Body of pancreas (tissue), 4 donors: ENCODE data around the gene LIX1L. TPM values are rescaled to one million over a fixed set of nuclear protein-coding genes. Genes with fewer than 3 reads are reported as not detected.

Source experiments
- ATAC-seq: fragments of 150-250 bp; one replicate; pipeline ENCODE4 v1.9.1; 2016
- DNase-seq, 4 donors: peaks; one replicate each; pipeline ENCODE4 v3.0.0-alpha.2; 2019
- H3K27ac ChIP-seq, 4 donors: fragments of 200-600 bp; sonication (generic); 1 replicate in 3 of 4; 2 replicates in 1 of 4; pipeline versions ENCODE4 v1.5.1 to v1.6.1; 2016 to 2019; ENCODE audit warnings: mild to moderate bottlenecking in 1 of 4, mixed read lengths in 1 of 4, moderate library complexity in 1 of 4
- H3K27me3 ChIP-seq, 2 donors: fragments of 200-600 bp; sonication (generic); one replicate each; pipeline ENCODE4 v1.6.0; 2016; ENCODE audit warnings: mild to moderate bottlenecking in 1 of 2
- H3K36me3 ChIP-seq, 2 donors: fragments of 200-600 bp; sonication (generic); replicated peaks in 1 of 2; 2 replicates each; pipeline ENCODE4 v1.5.1; 2016; ENCODE audit warnings: low read depth in 2 of 2; ENCODE audit not compliant: insufficient read depth in 1 of 2
- H3K4me1 ChIP-seq: fragments of 200-600 bp; sonication (generic); one replicate; pipeline ENCODE4 v1.6.0; 2016
- H3K4me3 ChIP-seq, 2 donors: fragments of 200-600 bp; sonication (generic); 1 replicate in 1 of 2; 2 replicates in 1 of 2; pipeline ENCODE4 v1.5.1; 2016 to 2019
- H3K9me3 ChIP-seq, 3 donors: fragments of 200-600 bp; sonication (generic); 1 replicate in 2 of 3; 2 replicates in 1 of 3; pipeline ENCODE4 v1.5.1; 2016
- POLR2A ChIP-seq, 3 donors: fragments of 450-650 bp; IDR thresholded peaks; one replicate each; pipeline ENCODE4 v1.6.1; 2016; ENCODE audit warnings: antibody characterized with exemption in 3 of 3, mild to moderate bottlenecking in 2 of 3
- WGBS, 2 donors: methylation state at CpG; one replicate each; pipeline ENCODE4 v1.1.5; 2017; 5-methylcytosine and 5-hydroxymethylcytosine counted together
- intact Hi-C: fragments of 100-400 bp; cut with DNase I; formaldehyde crosslinking; loops from one replicate; pipeline ENCODE4 v1.15.1; 2023
- total RNA-seq, 2 donors: library from RNA; depleted of rRNA; stranded (reverse); fragments of >200 nt; gene quantifications; one replicate each; pipeline ENCODE4 v1.1.0, GENCODE V29; 2016
- TF ChIP-seq, protein P1 (sequence below), 7 experiments: fragments of 450-650 bp in 4 of 7; fragments of 200-600 bp in 3 of 7; sonication (generic) in 3 of 7; IDR thresholded peaks; one replicate each; pipeline ENCODE4 v1.5.1; 2016 to 2019; ENCODE audit warnings: antibody characterized with exemption in 7 of 7

The LIX1L gene
- total RNA-seq, 2 donors from 2014 or later: 8.3 to 16.5 TPM

- Histone ChIP-seq H3K27ac (peak overlapping the region; percentile 72 to 90 (median 82)), H3K9me3 (no peaks in the 10 kb centered on the region), H3K4me1 (peaks cover 64% of the 10 kb centered on the region), H3K36me3 (no peaks in the 10 kb centered on the region), H3K27me3 (no peaks in the 10 kb centered on the region), H3K4me3 (no peak overlapping the region)
- TF ChIP-seq POLR2A (IDR thresholded peaks at IDR 0.05): no peak
- TF ChIP-seq, protein P1, sequence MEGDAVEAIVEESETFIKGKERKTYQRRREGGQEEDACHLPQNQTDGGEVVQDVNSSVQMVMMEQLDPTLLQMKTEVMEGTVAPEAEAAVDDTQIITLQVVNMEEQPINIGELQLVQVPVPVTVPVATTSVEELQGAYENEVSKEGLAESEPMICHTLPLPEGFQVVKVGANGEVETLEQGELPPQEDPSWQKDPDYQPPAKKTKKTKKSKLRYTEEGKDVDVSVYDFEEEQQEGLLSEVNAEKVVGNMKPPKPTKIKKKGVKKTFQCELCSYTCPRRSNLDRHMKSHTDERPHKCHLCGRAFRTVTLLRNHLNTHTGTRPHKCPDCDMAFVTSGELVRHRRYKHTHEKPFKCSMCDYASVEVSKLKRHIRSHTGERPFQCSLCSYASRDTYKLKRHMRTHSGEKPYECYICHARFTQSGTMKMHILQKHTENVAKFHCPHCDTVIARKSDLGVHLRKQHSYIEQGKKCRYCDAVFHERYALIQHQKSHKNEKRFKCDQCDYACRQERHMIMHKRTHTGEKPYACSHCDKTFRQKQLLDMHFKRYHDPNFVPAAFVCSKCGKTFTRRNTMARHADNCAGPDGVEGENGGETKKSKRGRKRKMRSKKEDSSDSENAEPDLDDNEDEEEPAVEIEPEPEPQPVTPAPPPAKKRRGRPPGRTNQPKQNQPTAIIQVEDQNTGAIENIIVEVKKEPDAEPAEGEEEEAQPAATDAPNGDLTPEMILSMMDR (IDR thresholded peaks at IDR 0.05): no peak
- DNase-seq (no peak), ATAC-seq (no peak)
- intact Hi-C loops: no loop called here
These were observed 20.6 kb upstream of the LIX1L start for GRCh38 chr1:145978471-145978853.

DNA sequence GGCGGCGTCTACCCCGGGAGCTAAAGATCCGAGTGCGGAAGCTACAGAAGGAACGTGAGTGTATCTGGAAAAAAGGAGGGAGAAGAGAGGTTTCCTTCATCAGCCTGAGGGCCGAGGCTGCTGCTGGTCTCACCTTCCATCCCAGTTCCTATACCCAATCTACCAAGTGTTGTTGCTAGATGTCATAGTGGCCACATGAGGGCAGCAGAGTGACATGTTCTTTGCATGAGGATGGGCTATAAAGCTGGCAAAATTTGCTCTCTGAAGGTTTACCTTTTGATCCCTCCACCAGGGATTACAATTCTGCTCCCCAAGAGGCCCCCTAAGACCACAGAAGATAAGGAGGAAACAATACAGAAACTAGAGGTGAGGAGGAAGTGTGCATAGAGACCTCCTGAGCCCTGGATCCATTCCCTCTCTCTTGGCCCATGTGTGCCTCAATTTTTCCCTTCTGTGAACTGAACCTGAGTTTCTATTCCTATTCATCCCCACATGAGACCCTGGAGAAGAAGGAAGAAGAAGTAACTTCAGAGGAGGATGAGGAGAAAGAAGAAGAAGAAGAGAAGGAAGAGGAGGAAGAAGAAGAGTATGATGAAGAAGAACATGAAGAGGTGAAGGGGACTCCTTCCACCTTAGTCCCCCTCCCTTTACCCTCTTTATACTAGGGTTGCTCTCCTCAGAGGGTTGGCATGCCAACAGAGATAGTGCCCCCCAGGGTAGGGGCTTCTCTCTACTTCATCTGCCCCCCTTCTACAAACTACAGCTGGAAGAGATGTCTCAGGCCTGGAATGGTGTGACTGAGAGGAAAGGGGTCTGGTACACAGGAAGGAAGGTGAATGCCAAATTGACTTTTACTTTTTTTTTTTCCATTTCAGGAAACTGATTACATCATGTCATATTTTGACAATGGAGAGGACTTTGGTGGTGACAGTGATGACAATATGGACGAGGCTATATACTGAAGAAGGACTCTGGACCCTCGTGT, 20.0 kb upstream of the LIX1L start:
- no peaks in the 10 kb centered on the region for H3K9me3 ChIP-seq
- DNase-seq (peak; percentile 83 to 92 (median 89)), ATAC-seq (peak; percentile 67)
- no peak overlapping the region for H3K4me3 ChIP-seq
- WGBS, 2 donors: 18 to 19% methylated on average over 9 of the region's 9 CpGs
- intact Hi-C loops: no loop called here
- TF ChIP-seq POLR2A (IDR thresholded peaks at IDR 0.05): no peak
- TF ChIP-seq, protein P1 (IDR thresholded peaks at IDR 0.05): peak; percentile 63 to 96 (median 92)
- H3K27ac ChIP-seq: peak overlapping the region; percentile 72 to 90 (median 82)
- H3K27me3 ChIP-seq: no peaks in the 10 kb centered on the region
- no peaks in the 10 kb centered on the region for H3K36me3 ChIP-seq
- H3K4me1 ChIP-seq: peaks cover 57% of the 10 kb centered on the region

DNA sequence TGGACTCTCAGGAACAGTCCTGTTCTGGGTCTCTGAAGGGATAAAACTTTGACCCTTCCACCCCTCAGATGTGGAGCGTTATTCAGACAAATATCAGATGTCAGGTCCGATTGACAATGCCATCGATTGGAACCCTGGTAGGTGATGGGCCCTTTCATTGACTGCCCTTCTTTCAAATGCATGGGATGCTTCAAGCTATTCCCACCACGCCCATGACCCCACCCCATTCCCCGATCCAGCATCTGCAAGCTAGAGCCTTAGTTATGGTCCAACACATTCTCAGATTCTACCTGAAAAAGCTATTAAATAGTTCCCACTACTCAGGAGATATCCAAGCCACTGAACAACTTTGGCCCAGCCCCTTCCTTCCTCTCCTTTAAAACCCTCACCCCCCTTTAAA, 19.2 kb upstream of the LIX1L start:
- peaks cover 50% of the 10 kb centered on the region for H3K4me1 ChIP-seq
- no peaks in the 10 kb centered on the region for H3K36me3 ChIP-seq
- H3K27ac ChIP-seq: no peak overlapping the region
- TF ChIP-seq, protein P1 (IDR thresholded peaks at IDR 0.05): no peak
- no peak overlapping the region for H3K4me3 ChIP-seq
- no peak for ATAC-seq
- intact Hi-C loops: no loop called here
- DNase-seq: no peak
- 78% methylated on average over 5 of the region's 5 CpGs for WGBS, 2 donors
- no peaks in the 10 kb centered on the region for H3K9me3 ChIP-seq
- H3K27me3 ChIP-seq: no peaks in the 10 kb centered on the region

- no peak for ATAC-seq
These were observed 17.4 kb upstream of the LIX1L start for GRCh38 chr1:145975216-145975615.

More at GRCh38 chr1:145975216-145975615, 17.4 kb upstream of the LIX1L start:
- intact Hi-C loops: no loop called here
- Histone ChIP-seq H3K36me3 (no peaks in the 10 kb centered on the region), H3K4me1 (peaks cover 32% of the 10 kb centered on the region), H3K9me3 (no peaks in the 10 kb centered on the region), H3K27me3 (no peaks in the 10 kb centered on the region), H3K27ac (no peak overlapping the region), H3K4me3 (no peak overlapping the region)
- TF ChIP-seq, protein P1 (IDR thresholded peaks at IDR 0.05): no peak
- no peak for TF ChIP-seq POLR2A (IDR thresholded peaks at IDR 0.05)
- whole genome bisulfite sequencing, 2 donors: 82 to 83% methylated on average over 4 of the region's 4 CpGs
- no peak for DNase-seq
